GM12878 (cell line): ENCODE results near the gene PRKN. TPM values are rescaled to one million over a fixed set of nuclear protein-coding genes. Genes with fewer than 3 reads are reported as not detected.

ENCODE experiments used
- BHLHE40 ChIP-seq, 2 experiments: fragments of 450-650 bp in 1 of 2; IDR thresholded peaks; 2 replicates each; pipeline ENCODE4 v1.6.1; 2011 to 2017; ENCODE audit warnings: low read depth in 2 of 2, borderline replicate concordance in 1 of 2, improper control_type of control experiment in 1 of 2, low read length in 1 of 2, mild to moderate bottlenecking in 1 of 2
- CTCF ChIP-seq, 3 experiments: IDR thresholded peaks in 2 of 3; conservative IDR thresholded peaks in 1 of 3; 2 replicates each; pipeline ENCODE4 v1.5.1; 2011; ENCODE audit warnings: low read depth in 3 of 3, low read length in 3 of 3, mild to moderate bottlenecking in 3 of 3, control low read depth in 2 of 3, moderate library complexity in 2 of 3, inconsistent platforms in 1 of 3, mixed read lengths in 1 of 3; ENCODE audit not compliant: control insufficient read depth in 2 of 3, insufficient read depth in 1 of 3; ENCODE audit errors: extremely low read depth in 1 of 3
- CUX1 ChIP-seq: IDR thresholded peaks from 2 replicates; pipeline ENCODE4 v1.6.1; 2012; ENCODE audit warnings: improper control_type of control experiment, low read depth, low read length; ENCODE audit not compliant: insufficient replicate concordance
- FOXM1 ChIP-seq: IDR thresholded peaks from 2 replicates; pipeline ENCODE4 v1.6.1; 2012; ENCODE audit warnings: low read depth, mild to moderate bottlenecking, inconsistent platforms, low read length, moderate library complexity
- HSF1 ChIP-seq: fragments of 150-350 bp; IDR thresholded peaks from 2 replicates; pipeline ENCODE4 v1.6.1; 2014; ENCODE audit warnings: mild to moderate bottlenecking, low read depth, low read length
- IKZF2 ChIP-seq, 2 experiments: fragments of 450-650 bp; IDR thresholded peaks; 2 replicates each; pipeline ENCODE4 v1.6.1; 2017; ENCODE audit warnings: mild to moderate bottlenecking in 2 of 2, moderate library complexity in 2 of 2
- JUND ChIP-seq: IDR thresholded peaks from 2 replicates; pipeline ENCODE4 v1.6.1; 2012; ENCODE audit warnings: low read depth, mild to moderate bottlenecking, low read length, improper control_type of control experiment, moderate library complexity
- MTA3 ChIP-seq: IDR thresholded peaks from 2 replicates; pipeline ENCODE4 v1.6.1; 2012; ENCODE audit warnings: low read length, inconsistent platforms, borderline replicate concordance
- NFYB ChIP-seq: IDR thresholded peaks from 2 replicates; pipeline ENCODE4 v1.6.1; 2011; ENCODE audit warnings: low read depth, mild to moderate bottlenecking, low read length, improper control_type of control experiment, moderate library complexity; ENCODE audit not compliant: insufficient read depth
- RAD51 ChIP-seq: fragments of 450-650 bp; IDR thresholded peaks from 2 replicates; pipeline ENCODE4 v1.6.1; 2016; ENCODE audit warnings: moderate library complexity, mild to moderate bottlenecking, inconsistent platforms
- TCF12 ChIP-seq: IDR thresholded peaks from 2 replicates; pipeline ENCODE4 v1.6.1; 2011; ENCODE audit warnings: low read depth, mild to moderate bottlenecking, low read length
- polyA plus RNA-seq, 11 experiments: library from polyadenylated mRNA; depleted of rRNA in 4 of 11; unstranded in 6 of 11; stranded (reverse) in 5 of 11; fragments of >200 nt; fragmentation: Nextera tagmentation in 4 of 11; fragmentation: Illumina TruSeq in 1 of 11; extraction: Ambion mirVana in 4 of 11; extraction: Trizol in 1 of 11; gene quantifications; 1 replicate in 1 of 11; 2 replicates in 10 of 11; pipeline versions ENCODE4 v1.2.1 to v1.2.3, GENCODE V29; 2011 to 2016; ENCODE audit warnings: inconsistent platforms in 2 of 11, missing spikeins in 2 of 11, low read depth in 1 of 11
- total RNA-seq, 4 experiments: library from RNA; depleted of rRNA in 3 of 4; stranded (reverse); fragments of >200 nt in 3 of 4; fragmentation: Illumina TruSeq in 1 of 4; extraction: Trizol in 1 of 4; gene quantifications; 2 replicates each; pipeline versions ENCODE4 v1.2.1 to v1.2.3, GENCODE V29; 2013 to 2021

Gene PRKN
- total and polyA plus RNA-seq, 10 of the 15 experiments (the other 5 are each of a cell fraction or from before 2014, with no cell fraction given), result 0.06 to 0.09 TPM; not detected in 8

- TF ChIP-seq CUX1 (no peak), IKZF2 (IDR thresholded peaks at IDR 0.05) (no peak), MTA3 (no peak), HSF1 (no peak), RAD51 (no peak), TCF12 (no peak), CTCF (IDR thresholded peaks at IDR 0.05 in 2 of 3, conservative IDR thresholded peaks at IDR 0.05 in 1 of 3; ENCODE audit: control insufficient read depth in 2 of 3, extremely low read depth in 1 of 3, insufficient read depth in 1 of 3, low read depth in 3 of 3, low read length in 3 of 3) (no peak), FOXM1 (no peak), NFYB (no peak), BHLHE40 (IDR thresholded peaks at IDR 0.05; ENCODE audit: borderline replicate concordance in 1 of 2, low read depth in 2 of 2, low read length in 1 of 2) (no peak), JUND (no peak)
These were observed 1205.3 kb downstream of the PRKN start (continued) for GRCh38 chr6:161522276-161522675.
